HG03045 (cell line): ENCODE measurements around the gene HDAC4.
"Not testable (repeated sequence)": the region's sequence is repeated elsewhere in the genome, so short reads cannot be mapped to it uniquely, and the experiment has no call there.

Source experiments
- ATAC-seq: cut with Tn5 transposase; IDR thresholded peaks from one replicate; pipeline ENCODE4 v1.9.1; 2021; ENCODE audit warnings: mild to moderate bottlenecking, moderate library complexity; ENCODE audit not compliant: unreplicated experiment

Gene HDAC4

DNA sequence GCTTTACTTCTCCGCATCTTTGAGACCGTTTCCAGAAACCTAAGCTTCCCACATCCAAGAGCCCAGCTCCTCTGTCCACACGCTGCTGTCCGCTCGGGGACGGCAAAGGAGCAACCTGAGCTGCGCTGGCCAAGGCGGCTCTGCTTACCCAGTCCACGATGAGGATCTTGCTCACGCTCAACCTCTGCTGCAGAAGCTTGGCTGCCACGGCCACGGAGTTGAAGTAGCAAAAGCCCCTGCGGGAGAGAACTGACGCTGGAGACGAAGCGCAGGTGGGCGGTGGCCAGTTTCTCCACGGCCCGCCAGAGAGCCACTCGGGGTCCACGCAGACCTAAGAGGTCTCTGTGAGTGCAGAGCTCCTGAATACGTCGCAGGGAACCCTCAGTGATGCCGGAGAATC is 316.8 kb downstream of the HDAC4 start:
- no peak for ATAC-seq

- no peak for ATAC-seq
Observed at GRCh38 chr2:239082425-239082824, 318.4 kb downstream of the HDAC4 start.

- ATAC-seq = no peak
Observed at GRCh38 chr2:239081622-239082021, 319.2 kb downstream of the HDAC4 start.

DNA sequence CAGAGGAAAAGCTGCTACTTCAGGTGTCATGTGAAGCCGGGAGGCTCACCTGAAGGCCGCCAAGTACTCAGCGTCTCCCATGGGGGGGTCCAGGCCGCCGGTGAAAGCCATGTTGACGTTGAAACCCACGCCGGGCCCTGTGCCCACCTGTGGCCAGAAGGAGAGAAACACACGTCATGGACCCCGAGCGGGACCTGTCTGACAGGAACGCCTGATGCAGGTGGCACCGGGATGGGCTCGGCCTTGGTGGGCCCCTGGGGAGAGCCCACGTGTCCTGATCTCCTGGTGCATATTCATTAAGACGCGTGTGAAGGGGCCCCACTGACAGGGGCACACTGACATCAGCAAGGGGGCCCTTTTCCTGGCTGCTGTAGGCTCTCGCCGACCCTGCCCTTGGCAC is 319.8 kb downstream of the HDAC4 start:
- no peak for ATAC-seq

DNA sequence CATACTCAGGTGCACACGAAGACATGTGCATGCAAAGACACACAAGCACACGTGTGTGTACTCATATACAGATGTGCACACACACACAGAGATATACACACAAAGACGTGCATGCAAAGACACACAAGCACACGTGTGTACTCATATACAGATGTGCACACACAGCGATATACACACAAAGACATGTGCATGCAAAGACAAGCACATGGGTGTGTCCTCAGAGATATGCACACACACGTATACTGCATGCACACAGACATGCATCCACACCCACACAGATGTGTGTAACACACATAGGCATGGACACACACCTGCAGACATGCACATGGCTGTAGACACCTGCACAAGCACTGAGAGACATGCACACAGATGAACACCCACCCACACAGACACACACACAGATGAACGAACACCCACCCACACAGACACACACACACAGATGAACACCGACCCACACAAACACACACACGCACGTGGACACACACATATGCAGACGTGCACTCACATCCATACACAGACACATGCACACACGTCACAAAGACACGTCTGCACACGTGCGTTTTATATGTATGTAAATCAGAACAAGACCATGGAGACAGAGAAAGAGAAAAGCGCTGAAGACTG is 321.0 kb downstream of the HDAC4 start:
- ATAC-seq = no peak

GRCh38 chr2:239078128-239078924 is 322.5 kb downstream of the HDAC4 start:
- no peak for ATAC-seq

DNA sequence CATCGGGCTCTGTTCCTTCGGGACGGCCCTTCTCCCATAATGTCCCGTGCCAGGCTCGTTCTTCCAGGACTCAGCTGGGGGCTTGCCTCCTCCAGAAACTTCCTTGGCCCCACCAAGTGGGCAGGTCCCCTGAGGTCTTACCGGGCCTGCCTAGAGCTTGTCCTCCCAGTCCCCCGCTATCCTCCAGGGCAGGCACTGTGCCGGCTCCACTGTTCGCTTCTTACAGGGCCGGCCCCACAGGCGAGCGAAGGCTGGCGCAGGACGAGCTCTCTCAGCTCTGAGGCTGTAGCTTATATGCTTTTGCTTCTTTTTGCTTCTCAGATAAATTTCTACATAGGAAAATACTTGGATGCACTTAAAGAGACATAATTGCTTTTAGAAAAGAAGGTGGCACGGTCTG is 323.6 kb downstream of the HDAC4 start:
- no peak for ATAC-seq

DNA sequence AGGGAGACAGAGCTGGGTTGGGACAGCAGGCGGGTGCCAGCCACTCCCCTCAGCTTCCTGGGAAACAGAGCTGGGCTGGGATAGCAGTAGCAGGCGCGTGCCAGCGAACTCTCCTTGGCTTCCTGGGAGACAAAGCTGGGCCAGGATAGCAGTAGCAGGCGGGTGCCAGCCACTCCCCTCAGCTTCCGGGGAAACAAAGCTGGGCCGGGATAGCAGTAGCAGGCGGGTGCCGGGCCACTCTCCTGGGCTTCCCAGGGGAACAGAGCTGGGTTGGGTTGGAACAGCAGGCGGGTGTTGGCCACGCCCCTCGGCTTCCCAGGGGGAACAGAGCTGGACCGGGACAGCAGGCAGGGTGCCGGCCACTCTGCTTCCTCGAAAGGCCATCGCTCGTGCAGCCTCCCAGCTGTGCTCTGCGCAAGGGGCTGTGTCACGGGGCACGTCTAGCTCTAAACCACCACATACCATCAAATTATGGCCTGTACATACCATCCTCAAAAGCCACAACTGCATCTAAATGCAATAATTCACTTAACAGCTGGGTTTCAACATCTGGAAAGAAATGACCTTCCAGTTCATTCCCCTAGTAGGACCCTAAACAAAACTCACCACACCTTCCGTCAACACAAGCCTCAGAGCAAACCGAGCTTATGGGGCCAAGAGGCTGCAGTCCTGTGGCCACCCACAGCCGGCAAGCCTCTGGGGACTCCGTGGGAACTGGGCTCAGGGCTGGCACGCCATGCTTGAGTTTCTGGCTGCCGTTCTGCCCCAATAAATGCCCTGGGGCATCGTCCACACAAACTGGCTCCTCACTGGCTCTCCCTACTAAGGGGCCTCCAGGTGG is 324.7 kb downstream of the HDAC4 start:
- no peak for ATAC-seq

GRCh38 chr2:239073745-239074530 is 326.9 kb downstream of the HDAC4 start:
- ATAC-seq = no peak

- ATAC-seq = no peak
Observed at GRCh38 chr2:239073270-239073669, 327.6 kb downstream of the HDAC4 start.

- ATAC-seq = no peak
Observed at GRCh38 chr2:239072786-239073185, 328.0 kb downstream of the HDAC4 start.

DNA sequence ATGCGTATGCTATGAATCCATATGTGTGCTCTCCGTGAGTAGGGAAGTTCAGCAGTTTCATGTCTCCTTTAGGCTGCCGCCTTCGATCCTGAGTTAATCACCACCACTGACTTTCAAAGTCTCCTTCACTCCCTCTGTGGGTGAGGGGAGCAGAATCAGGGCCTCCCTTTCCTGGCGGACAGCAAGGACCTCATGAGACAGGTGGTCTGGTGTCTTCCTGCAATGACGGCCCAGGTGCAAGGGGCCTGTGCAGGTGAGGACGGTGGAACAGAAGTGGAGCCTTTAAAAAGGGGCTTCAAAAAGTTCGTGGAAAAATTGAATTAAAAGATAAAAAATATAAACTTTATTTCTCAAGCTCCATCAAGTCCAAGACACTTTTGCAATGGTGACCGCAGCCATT is 330.4 kb downstream of the HDAC4 start:
- ATAC-seq = no peak

- ATAC-seq = not testable (repeated sequence)
Observed at GRCh38 chr2:239069362-239070333, 331.2 kb downstream of the HDAC4 start.

DNA sequence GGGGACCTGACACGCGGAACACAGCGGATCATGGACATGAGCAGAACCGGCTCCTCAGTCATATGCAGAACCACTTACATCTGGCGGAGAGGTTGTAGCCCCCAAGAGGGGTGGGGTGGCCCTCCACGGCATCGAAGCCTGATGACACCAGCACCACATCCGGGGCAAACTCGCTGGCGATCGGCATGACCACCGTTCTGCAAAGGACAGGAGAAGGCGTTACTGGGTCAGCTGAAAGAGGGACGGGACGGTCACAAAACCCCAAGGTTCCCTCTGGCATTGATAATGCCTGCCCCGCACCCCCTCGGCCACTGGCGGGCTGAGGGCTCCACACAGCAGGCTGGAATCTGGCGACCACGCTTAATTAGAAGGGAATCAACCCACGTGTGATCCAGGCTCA is 332.4 kb downstream of the HDAC4 start:
- no peak for ATAC-seq

DNA sequence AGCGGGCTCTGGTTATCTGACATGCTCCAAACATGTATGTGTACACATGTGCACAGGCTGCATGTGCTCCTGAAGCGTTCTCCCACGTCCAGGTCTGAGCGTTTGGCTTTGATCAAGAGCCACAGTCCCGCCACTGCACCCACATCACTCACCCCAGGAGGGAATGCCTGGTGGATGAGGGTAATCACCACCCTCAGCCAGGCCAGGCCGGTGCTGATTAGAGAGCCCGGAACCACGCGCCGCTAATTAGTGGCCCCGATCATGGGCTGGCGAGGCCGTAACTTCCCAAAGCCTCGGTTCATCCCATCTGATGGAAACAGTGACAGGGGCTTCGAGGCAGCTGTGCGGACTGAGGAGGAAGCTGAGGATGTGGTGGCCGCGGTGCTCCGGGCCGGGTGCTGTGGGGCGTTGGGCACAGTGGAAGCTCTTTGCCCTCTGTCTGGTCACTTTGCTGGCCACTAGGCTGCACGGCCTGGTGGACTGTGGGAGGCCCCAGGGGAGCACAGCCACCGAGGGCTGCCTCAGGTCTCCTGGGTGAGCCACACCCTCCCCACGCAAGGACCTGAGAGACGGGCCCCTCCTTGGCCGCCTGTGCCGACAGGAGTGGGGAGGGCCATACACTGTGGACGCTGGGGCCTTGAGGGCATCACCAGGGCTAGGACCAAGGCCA is 333.5 kb downstream of the HDAC4 start:
- no peak for ATAC-seq

DNA sequence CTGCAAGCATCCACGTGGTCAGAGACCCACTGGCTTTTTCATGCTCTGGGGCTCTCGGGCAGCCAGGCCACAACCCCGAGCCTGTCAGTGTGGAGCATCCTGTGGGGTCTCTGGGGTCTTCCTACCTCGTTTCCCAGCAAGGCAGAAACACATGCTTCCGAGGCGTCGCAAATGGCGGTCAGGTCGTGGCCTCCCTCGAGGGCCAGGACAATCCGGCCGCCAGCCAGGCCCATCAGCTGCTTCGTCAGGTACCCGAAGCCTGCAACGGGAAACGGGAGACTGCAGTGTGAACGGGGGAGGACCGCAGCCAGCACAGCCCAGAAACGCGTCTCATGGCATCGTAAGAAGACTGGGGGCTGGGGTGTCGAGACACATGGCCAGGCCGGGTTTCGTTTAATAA is 334.2 kb downstream of the HDAC4 start:
- no peak for ATAC-seq

DNA sequence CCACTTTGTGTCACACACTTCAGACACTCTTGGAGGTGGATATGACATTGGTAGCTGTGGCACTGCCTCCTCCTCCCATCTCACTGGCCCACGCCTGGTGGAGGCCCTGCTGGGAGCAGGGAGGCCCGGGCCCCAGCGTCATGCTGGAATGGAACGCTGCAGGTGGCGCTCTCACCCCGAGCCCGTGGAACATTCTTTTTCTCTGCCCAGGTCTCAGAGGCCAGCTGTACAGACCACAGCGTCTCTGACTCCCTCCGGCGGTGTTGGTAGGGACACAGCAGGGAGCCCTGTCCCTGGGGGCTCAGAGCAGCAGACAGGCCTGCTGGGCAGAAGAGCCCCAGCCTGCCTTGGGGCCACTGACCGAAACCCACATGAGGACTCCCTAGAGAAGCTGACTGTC is 334.9 kb downstream of the HDAC4 start:
- ATAC-seq = no peak

DNA sequence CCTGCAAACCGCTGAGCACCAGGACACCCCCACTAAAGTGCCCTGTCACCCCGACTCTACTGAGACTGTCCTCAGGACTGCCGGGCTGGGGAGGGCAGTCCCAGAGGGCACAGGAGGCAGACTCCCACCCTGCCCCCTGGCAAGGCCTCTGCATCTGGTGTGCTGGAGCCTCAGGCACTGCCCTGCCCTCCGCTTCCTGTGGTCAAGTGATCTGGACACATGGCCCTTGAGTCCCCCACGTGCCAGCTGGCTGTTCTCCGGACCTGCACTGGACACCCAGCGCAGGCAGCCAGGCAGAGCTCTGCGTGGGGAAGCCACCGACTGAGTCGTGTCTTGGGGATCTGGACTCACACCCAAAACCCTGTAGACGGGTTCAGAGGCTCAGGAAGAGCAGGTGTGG is 335.3 kb downstream of the HDAC4 start:
- no peak for ATAC-seq

- ATAC-seq = no peak
Observed at GRCh38 chr2:239064891-239065290, 335.9 kb downstream of the HDAC4 start.
